Astrocyte (in vitro differentiated cells and primary cell): ENCODE data around the gene NME5. TPM values are rescaled to one million over a fixed set of nuclear protein-coding genes. Genes with fewer than 3 reads are reported as not detected.

Experiments
- DNase-seq: peaks from one replicate; pipeline ENCODE4 v3.0.0-alpha.2; 2010; ENCODE audit warnings: low read depth
- FAIRE-seq: peaks from 2 replicates; lab custom pipeline; 2011; peaks lifted over from hg19 to GRCh38; lab: Jason Lieb, UNC
- H2AFZ ChIP-seq: 2 replicates; pipeline ENCODE4 v1.6.0; 2012; ENCODE audit warnings: low read depth, low read length, inconsistent platforms
- H3K27ac ChIP-seq: 2 replicates; pipeline ENCODE4 v1.5.1; 2011; ENCODE audit warnings: low read depth, low read length, inconsistent platforms
- H3K27me3 ChIP-seq: 2 replicates; pipeline ENCODE4 v1.6.0; 2011; ENCODE audit warnings: low read length, inconsistent platforms; ENCODE audit not compliant: insufficient read depth
- H3K36me3 ChIP-seq: 2 replicates; pipeline ENCODE4 v1.5.1; 2011; ENCODE audit warnings: low read length, inconsistent platforms; ENCODE audit not compliant: insufficient read depth
- H3K4me1 ChIP-seq: 2 replicates; pipeline ENCODE4 v1.5.1; 2011; ENCODE audit warnings: low read length, inconsistent platforms; ENCODE audit not compliant: insufficient read depth
- H3K4me2 ChIP-seq: 2 replicates; pipeline ENCODE4 v1.6.0; 2012; ENCODE audit warnings: low read length, inconsistent platforms
- H3K4me3 ChIP-seq: 2 replicates; pipeline ENCODE4 v1.5.1; 2011; ENCODE audit warnings: low read depth, mild to moderate bottlenecking, low read length, inconsistent platforms; ENCODE audit not compliant: insufficient read depth
- H3K79me2 ChIP-seq: 2 replicates; pipeline ENCODE4 v1.6.0; 2012; ENCODE audit warnings: mild to moderate bottlenecking, low read length, inconsistent platforms; ENCODE audit not compliant: insufficient read depth
- H3K9ac ChIP-seq: 2 replicates; pipeline ENCODE4 v1.6.0; 2012; ENCODE audit warnings: mild to moderate bottlenecking, low read length, inconsistent platforms
- H3K9me3 ChIP-seq: 2 replicates; pipeline ENCODE4 v1.5.1; 2012; ENCODE audit warnings: low read depth, mild to moderate bottlenecking, low read length, inconsistent platforms; ENCODE audit not compliant: insufficient read depth
- H4K20me1 ChIP-seq: 2 replicates; pipeline ENCODE4 v1.6.0; 2012; ENCODE audit warnings: low read length, inconsistent platforms; ENCODE audit not compliant: insufficient read depth
- H3K27ac Mint-ChIP-seq: one replicate; pipeline ENCODE4 v1.8.0; 2021; ENCODE audit warnings: mild to moderate bottlenecking, mixed read lengths; ENCODE audit not compliant: unreplicated experiment
- H3K27me3 Mint-ChIP-seq: one replicate; pipeline ENCODE4 v1.8.0; 2021; ENCODE audit warnings: low read depth, mixed read lengths; ENCODE audit not compliant: unreplicated experiment
- H3K36me3 Mint-ChIP-seq: one replicate; pipeline ENCODE4 v1.8.0; 2021; ENCODE audit warnings: low read depth, mixed read lengths; ENCODE audit not compliant: unreplicated experiment
- H3K4me1 Mint-ChIP-seq: one replicate; pipeline ENCODE4 v1.8.0; 2021; ENCODE audit warnings: low read depth, mixed read lengths; ENCODE audit not compliant: unreplicated experiment
- H3K4me3 Mint-ChIP-seq: one replicate; pipeline ENCODE4 v1.8.0; 2021; ENCODE audit warnings: mild to moderate bottlenecking, moderate library complexity, mixed read lengths; ENCODE audit not compliant: unreplicated experiment
- H3K9me3 Mint-ChIP-seq: one replicate; pipeline ENCODE4 v1.8.0; 2021; ENCODE audit warnings: mild to moderate bottlenecking, mixed read lengths; ENCODE audit not compliant: unreplicated experiment
- CTCF ChIP-seq: IDR thresholded peaks from 2 replicates; pipeline ENCODE4 v1.5.1; 2011; ENCODE audit warnings: low read depth, mild to moderate bottlenecking, inconsistent platforms, low read length, moderate library complexity; ENCODE audit not compliant: insufficient read depth
- EZH2 ChIP-seq: IDR thresholded peaks from 2 replicates; pipeline ENCODE4 v1.6.1; 2012; ENCODE audit warnings: mild to moderate bottlenecking, low read length, inconsistent platforms; ENCODE audit not compliant: insufficient read depth
- total RNA-seq: library from RNA; stranded (reverse); gene quantifications from 2 replicates; pipeline ENCODE4 v1.2.1, GENCODE V29; 2021

The NME5 gene
- total RNA-seq, 1 donor from 2014 or later, result 3.2 TPM

DNA sequence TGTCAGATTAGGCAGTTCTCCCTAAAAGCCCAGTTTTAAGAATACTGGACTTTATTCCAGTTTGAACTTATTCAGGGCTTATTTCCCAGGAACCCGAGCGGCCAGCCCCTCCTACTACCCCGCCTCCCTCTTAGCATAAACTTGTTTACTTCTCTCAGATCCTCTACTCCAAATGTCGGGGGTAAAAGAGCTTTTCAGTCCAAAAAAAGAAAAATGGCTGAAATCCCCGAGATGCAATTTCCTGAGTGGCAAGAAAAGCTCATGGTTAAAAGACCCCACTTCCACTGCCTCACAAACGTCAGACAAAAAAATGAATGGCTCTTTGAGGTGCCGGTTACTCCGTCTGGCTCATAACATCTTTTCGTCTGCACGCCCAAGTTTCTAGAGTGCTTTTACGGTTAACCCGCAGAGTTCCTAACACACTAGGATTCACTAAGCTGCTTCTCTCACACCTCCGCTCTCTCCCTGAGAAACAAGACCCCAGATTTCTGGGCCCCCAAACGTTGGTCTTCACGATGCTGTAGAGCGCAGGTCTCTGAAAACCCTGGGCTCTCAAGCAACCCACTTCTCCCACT lies 38.8 kb upstream of the NME5 start:
- FAIRE-seq, result no peak
- Histone ChIP-seq H2AFZ (peak overlapping the region; percentile 93), H3K9me3 (no peaks in the 10 kb centered on the region), H3K4me1 (peaks cover 12% of the 10 kb centered on the region), H3K36me3 (peaks cover 23% of the 10 kb centered on the region), H3K4me3 (peak overlapping the region; percentile 99), H4K20me1 (peaks cover 6% of the 10 kb centered on the region), H3K27me3 (no peaks in the 10 kb centered on the region), H3K79me2 (peaks cover 82% of the 10 kb centered on the region), H3K9ac (peak overlapping the region; percentile 98), H3K27ac (peak overlapping the region; percentile 90), H3K4me2 (peak overlapping the region; percentile 87)
- no peak for DNase-seq
- Mint-ChIP-seq H3K9me3 (no peaks in the 10 kb centered on the region), H3K4me1 (peaks cover 2% of the 10 kb centered on the region), H3K4me3 (no peak overlapping the region), H3K27me3 (no peaks in the 10 kb centered on the region), H3K36me3 (no peaks in the 10 kb centered on the region), H3K27ac (no peak overlapping the region)
- TF ChIP-seq EZH2 (no peak), CTCF (no peak)

- Histone ChIP-seq H2AFZ (no peak overlapping the region), H3K9ac (no peak overlapping the region), H3K4me3 (no peak overlapping the region), H3K9me3 (no peaks in the 10 kb centered on the region), H3K27me3 (no peaks in the 10 kb centered on the region), H3K4me2 (no peak overlapping the region), H3K4me1 (no peaks in the 10 kb centered on the region), H3K36me3 (peaks cover 71% of the 10 kb centered on the region), H3K79me2 (peaks cover 18% of the 10 kb centered on the region), H4K20me1 (peaks cover 15% of the 10 kb centered on the region), H3K27ac (no peak overlapping the region)
- H3K4me1 Mint-ChIP-seq, result no peaks in the 10 kb centered on the region
- no peak for TF ChIP-seq CTCF
- TF ChIP-seq EZH2, result no peak
- no peak overlapping the region for H3K27ac Mint-ChIP-seq
- FAIRE-seq (no peak), DNase-seq (no peak)
- H3K9me3 Mint-ChIP-seq, result no peaks in the 10 kb centered on the region
- H3K36me3 Mint-ChIP-seq, result peaks cover 15% of the 10 kb centered on the region
- no peak overlapping the region for H3K4me3 Mint-ChIP-seq
- no peaks in the 10 kb centered on the region for H3K27me3 Mint-ChIP-seq
Measured at GRCh38 chr5:138170299-138170698, 31.1 kb upstream of the NME5 start.

DNA sequence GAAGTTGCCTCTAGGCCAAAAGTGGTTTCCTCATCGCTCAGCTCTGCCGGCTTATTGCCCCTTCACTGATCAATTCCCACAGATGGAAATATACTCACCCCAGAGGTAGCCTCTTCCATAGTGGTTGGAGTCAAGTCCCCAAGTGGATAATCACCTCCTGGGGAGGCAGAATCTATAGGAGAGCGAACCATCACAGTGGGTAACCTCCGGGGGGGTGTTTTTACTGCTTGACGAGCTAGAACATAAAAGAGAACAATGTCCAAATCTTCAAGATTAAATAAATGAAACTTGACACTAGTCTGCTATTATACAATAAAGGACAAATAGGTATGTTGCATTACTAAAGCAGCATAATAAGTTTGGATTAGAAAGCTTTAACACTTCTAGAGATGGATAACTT lies 29.9 kb upstream of the NME5 start:
- Histone ChIP-seq H3K4me1 (no peaks in the 10 kb centered on the region), H3K4me3 (no peak overlapping the region), H3K36me3 (peaks cover 79% of the 10 kb centered on the region), H3K9ac (no peak overlapping the region), H2AFZ (no peak overlapping the region), H3K9me3 (no peaks in the 10 kb centered on the region), H3K27me3 (no peaks in the 10 kb centered on the region), H4K20me1 (peaks cover 19% of the 10 kb centered on the region), H3K27ac (no peak overlapping the region), H3K4me2 (no peak overlapping the region), H3K79me2 (peaks cover 8% of the 10 kb centered on the region)
- DNase-seq (no peak), FAIRE-seq (no peak)
- TF ChIP-seq CTCF (no peak), EZH2 (no peak)
- no peaks in the 10 kb centered on the region for H3K9me3 Mint-ChIP-seq
- no peak overlapping the region for H3K27ac Mint-ChIP-seq
- H3K4me1 Mint-ChIP-seq, result no peaks in the 10 kb centered on the region
- H3K27me3 Mint-ChIP-seq, result no peaks in the 10 kb centered on the region
- H3K4me3 Mint-ChIP-seq, result no peak overlapping the region
- H3K36me3 Mint-ChIP-seq, result peaks cover 18% of the 10 kb centered on the region
